GM21619 (cell line): Measurements from ENCODE around the gene AP4E1.
"Not testable (repeated sequence)": the region's sequence is repeated elsewhere in the genome, so short reads cannot be mapped to it uniquely, and the experiment has no call there.

Source experiments
- ATAC-seq: cut with Tn5 transposase; IDR thresholded peaks from one replicate; pipeline ENCODE4 v1.9.1; 2021; ENCODE audit not compliant: unreplicated experiment

The AP4E1 gene

GRCh38 chr15:50888054-50888453 is 20.4 kb upstream of the AP4E1 start:
- ATAC-seq, result no peak

- no peak for ATAC-seq
Measured at GRCh38 chr15:50889589-50889988, 18.9 kb upstream of the AP4E1 start.

GRCh38 chr15:50890751-50891150 is 17.7 kb upstream of the AP4E1 start:
- ATAC-seq, result no peak

GRCh38 chr15:50891159-50891558 is 17.3 kb upstream of the AP4E1 start:
- ATAC-seq, result no peak

GRCh38 chr15:50893976-50894375 is 14.5 kb upstream of the AP4E1 start:
- no peak for ATAC-seq

- not testable (repeated sequence) for ATAC-seq
Measured at GRCh38 chr15:50901390-50901789, 7.1 kb upstream of the AP4E1 start.

GRCh38 chr15:50904211-50904610 is 4.3 kb upstream of the AP4E1 start:
- no peak for ATAC-seq

GRCh38 chr15:50905055-50905454 is 3.4 kb upstream of the AP4E1 start:
- no peak for ATAC-seq

- peak; percentile 57 for ATAC-seq
Measured at GRCh38 chr15:50906954-50907600, 1.4 kb upstream of the AP4E1 start.

GRCh38 chr15:50907601-50908208 is 778 bp upstream of the AP4E1 start:
- ATAC-seq, result peak; percentile 28

- ATAC-seq, result no peak
Measured at GRCh38 chr15:50909010-50909317, 481 bp downstream of the AP4E1 start.

GRCh38 chr15:50910426-50910795 is 1.9 kb downstream of the AP4E1 start:
- ATAC-seq, result not testable (repeated sequence)

- ATAC-seq, result no peak
Measured at GRCh38 chr15:50911001-50911400, 2.5 kb downstream of the AP4E1 start.

- no peak for ATAC-seq
Measured at GRCh38 chr15:50911621-50912020, 3.1 kb downstream of the AP4E1 start.

- no peak for ATAC-seq
Measured at GRCh38 chr15:50916400-50916799, 7.9 kb downstream of the AP4E1 start.

- not testable (repeated sequence) for ATAC-seq
Measured at GRCh38 chr15:50919359-50919758, 10.9 kb downstream of the AP4E1 start.

GRCh38 chr15:50925281-50925680 is 16.8 kb downstream of the AP4E1 start:
- ATAC-seq, result no peak

- ATAC-seq, result no peak
Measured at GRCh38 chr15:50929062-50929461, 20.6 kb downstream of the AP4E1 start.

- ATAC-seq, result no peak
Measured at GRCh38 chr15:50930792-50931191, 22.3 kb downstream of the AP4E1 start.

GRCh38 chr15:50933341-50933740 is 24.9 kb downstream of the AP4E1 start:
- no peak for ATAC-seq

GRCh38 chr15:50938525-50938924 is 30.0 kb downstream of the AP4E1 start:
- no peak for ATAC-seq

- no peak for ATAC-seq
Measured at GRCh38 chr15:50939911-50940310, 31.4 kb downstream of the AP4E1 start.

GRCh38 chr15:50940506-50940905 is 32.0 kb downstream of the AP4E1 start:
- ATAC-seq, result no peak
